NT2/D1 (cell line): Measurements from ENCODE around the gene XRN2.

Source experiments
- SUZ12 ChIP-seq: IDR thresholded peaks from 2 replicates; pipeline ENCODE4 v1.6.1; 2011; ENCODE audit not compliant: insufficient read length, insufficient read depth; ENCODE audit errors: extremely low read depth
- YY1 ChIP-seq: IDR thresholded peaks from 2 replicates; pipeline ENCODE4 v1.6.1; 2011; ENCODE audit not compliant: insufficient read length, insufficient read depth
- ZNF274 ChIP-seq: IDR thresholded peaks from 2 replicates; pipeline ENCODE4 v1.6.1; 2011; ENCODE audit warnings: mild to moderate bottlenecking, low read depth, low read length

- TF ChIP-seq YY1 (no peak), ZNF274 (no peak), SUZ12 (no peak)
Measured at GRCh38 chr20:21302664-21303060, 469 bp upstream of the XRN2 start.
